Epithelial cell of esophagus (primary cell): ENCODE results near the gene CYFIP1.

ENCODE experiments used
- DNase-seq: peaks from one replicate; pipeline ENCODE4 v3.0.0; 2010; ENCODE audit warnings: low read depth
- H3K4me3 ChIP-seq: 2 replicates; pipeline ENCODE4 v1.5.1; 2011; ENCODE audit warnings: mild to moderate bottlenecking, low read length, control low read depth
- TF ChIP-seq, protein P1 (sequence below): IDR thresholded peaks from 2 replicates; pipeline ENCODE4 v1.5.1; 2011; ENCODE audit warnings: low read depth, mild to moderate bottlenecking, low read length, control low read depth, inconsistent platforms; ENCODE audit not compliant: insufficient read depth; ENCODE audit errors: missing control alignments

The CYFIP1 gene

GRCh38 chr15:22885120-22885519 is 95.0 kb downstream of the CYFIP1 start:
- TF ChIP-seq, protein P1, sequence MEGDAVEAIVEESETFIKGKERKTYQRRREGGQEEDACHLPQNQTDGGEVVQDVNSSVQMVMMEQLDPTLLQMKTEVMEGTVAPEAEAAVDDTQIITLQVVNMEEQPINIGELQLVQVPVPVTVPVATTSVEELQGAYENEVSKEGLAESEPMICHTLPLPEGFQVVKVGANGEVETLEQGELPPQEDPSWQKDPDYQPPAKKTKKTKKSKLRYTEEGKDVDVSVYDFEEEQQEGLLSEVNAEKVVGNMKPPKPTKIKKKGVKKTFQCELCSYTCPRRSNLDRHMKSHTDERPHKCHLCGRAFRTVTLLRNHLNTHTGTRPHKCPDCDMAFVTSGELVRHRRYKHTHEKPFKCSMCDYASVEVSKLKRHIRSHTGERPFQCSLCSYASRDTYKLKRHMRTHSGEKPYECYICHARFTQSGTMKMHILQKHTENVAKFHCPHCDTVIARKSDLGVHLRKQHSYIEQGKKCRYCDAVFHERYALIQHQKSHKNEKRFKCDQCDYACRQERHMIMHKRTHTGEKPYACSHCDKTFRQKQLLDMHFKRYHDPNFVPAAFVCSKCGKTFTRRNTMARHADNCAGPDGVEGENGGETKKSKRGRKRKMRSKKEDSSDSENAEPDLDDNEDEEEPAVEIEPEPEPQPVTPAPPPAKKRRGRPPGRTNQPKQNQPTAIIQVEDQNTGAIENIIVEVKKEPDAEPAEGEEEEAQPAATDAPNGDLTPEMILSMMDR: no peak
- DNase-seq: no peak
- H3K4me3 ChIP-seq: no peak overlapping the region

DNA sequence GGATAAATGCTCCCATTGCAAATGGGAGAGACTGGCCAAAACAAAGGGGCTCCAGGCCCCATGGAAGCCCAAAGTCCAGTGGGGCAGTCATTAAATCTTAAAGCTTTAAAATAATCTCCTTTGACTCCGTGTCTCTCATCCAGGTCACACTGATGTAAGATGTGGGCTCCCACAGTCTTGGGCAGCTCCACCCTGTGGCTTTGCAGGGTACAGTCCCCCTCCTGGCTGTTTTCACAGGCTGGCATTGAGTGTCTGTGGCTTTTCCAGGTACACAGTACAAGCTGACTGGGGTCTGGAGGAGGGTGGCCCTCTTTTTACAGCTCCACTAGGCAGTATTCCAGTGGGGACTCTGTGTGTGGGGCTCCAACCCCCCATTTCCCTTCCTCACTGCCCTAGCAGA is 95.8 kb downstream of the CYFIP1 start:
- H3K4me3 ChIP-seq: no peak overlapping the region
- no peak for DNase-seq
- TF ChIP-seq, protein P1: no peak

DNA sequence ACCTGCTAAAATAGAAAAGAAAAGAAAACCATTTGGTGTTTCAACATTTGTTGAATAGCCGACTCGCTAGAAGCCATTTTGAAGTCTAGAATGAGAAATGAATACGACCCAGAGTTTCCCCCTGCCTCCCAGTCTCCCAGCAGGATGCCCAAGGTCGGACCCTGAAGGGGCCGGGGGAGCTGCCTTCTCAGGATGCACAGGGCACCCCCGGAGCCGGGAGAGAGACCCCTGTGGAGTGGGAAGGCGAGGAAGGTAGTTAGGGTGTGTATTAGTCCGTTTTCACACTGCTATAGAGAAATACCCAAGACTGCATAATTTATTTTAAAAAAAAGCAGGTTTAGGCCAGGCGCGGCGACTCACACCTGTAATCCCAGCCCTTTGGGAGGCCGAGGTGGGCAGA is 97.0 kb downstream of the CYFIP1 start:
- H3K4me3 ChIP-seq: no peak overlapping the region
- DNase-seq: no peak
- TF ChIP-seq, protein P1: no peak

- no peak overlapping the region for H3K4me3 ChIP-seq
- TF ChIP-seq, protein P1: no peak
- DNase-seq: no peak
Observed at GRCh38 chr15:22881739-22882440, 98.3 kb downstream of the CYFIP1 start.

DNA sequence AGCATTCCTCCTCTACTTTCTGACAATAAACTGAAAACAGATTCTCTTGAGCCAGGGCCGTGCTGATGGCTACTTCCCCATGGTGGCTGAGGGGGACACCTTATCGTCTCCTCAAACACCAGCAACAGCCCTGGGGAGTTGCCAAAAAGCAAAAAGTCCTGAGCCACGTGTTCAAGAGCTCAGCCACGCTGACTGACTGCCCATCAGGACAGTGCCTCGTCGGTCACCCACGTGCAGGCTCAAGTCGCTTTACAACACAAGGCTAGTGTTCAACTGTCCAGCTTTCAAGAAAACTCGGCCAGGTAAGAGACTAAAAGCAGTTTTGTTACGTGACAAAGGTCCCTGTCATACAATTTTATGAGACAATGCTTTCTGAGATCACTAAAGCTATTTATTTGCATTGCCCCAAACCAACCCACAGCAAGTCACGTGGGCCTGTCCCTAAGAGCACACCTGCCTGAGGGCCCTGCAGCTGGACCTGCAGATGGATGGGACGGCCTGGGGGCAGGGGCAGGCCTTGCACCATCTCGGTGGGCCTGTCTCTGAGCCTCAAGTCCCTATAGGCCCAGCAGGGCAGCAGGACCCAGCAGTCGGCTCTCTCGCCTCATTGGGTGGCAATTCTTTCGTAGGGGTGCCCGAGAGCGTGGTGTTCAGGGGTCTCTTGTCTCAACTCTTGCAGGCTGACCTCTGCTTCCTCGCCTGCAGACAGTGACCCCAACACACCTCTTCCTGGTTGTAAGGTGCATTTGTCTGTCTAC is 99.0 kb downstream of the CYFIP1 start:
- no peak overlapping the region for H3K4me3 ChIP-seq
- DNase-seq: no peak
- TF ChIP-seq, protein P1: no peak

DNA sequence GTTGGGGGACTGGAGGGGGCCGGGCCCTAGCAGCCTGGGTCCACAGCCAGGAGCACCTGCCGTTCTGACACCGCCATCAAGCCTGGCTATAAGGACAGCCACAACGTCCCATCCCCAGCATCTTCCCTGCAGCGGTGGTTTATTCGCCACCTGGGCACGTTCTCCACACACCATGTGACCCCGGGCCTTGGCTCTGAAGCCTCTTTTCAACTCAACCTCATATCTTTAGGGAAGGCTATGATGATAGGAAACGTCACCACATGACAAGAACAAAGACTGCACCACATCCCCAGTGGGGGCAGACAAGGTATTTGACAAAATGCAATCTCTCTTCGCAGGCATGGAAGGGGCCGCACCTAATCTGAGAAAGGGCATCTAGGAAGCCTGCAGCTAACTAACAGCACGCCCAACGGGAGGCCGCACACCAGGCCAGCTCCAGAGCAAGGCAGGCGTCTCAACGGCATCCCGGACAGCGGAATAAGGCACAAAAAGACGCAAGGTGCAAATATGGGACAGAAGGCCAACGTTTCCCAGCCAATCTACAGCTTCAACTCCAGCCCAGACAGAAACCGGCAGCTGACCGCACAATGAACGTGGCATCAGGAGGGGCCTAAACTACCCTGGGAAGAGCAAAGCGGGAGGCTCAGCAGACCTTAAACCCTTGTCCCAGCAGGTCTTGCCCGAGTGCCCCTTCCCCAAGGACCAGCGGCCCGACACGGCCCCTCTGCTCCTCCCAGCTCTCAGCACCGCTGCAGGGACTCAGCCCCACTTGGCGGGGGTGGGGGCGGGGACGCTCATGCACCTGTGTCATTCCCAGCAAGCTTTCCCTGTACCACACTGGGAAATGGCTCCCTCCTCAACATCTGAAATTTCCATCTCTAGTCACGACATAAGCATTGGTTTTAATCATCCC is 99.8 kb downstream of the CYFIP1 start:
- no peak for DNase-seq
- TF ChIP-seq, protein P1: no peak
- no peak overlapping the region for H3K4me3 ChIP-seq
